ENCODE measurements around the gene RXYLT1. TPM values are rescaled to one million over a fixed set of nuclear protein-coding genes. Genes with fewer than 3 reads are reported as not detected.

Gene RXYLT1
- polyA plus RNA-seq, 1 donor (not counting 4 experiments of a cell fraction or from before 2014, with no cell fraction given), result 17.0 TPM

DNA sequence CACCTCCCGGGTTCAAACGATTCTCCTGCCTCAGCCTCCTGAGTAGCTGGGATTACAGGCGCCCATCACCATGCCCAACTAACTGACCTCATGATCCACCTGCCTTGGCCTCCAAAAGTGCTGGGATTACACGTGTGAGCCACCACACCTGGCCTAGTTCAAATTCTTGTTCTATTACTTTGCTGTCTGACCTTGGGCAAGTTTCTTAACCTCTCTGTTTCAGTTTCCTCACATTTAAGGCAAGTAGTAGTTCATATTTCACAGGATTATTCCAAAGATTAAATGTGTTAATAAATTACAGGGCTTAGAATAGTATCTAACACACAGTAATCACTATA, 10.9 kb downstream of the RXYLT1 start:
- no peak overlapping the region for H3K9ac ChIP-seq (ENCODE audit: control insufficient read depth, extremely low read depth, insufficient read depth, low read length)
- no peak overlapping the region for H3K4me3 ChIP-seq (ENCODE audit: control insufficient read depth in 2 of 3, extremely low read depth in 1 of 3, insufficient read depth in 2 of 3, low read depth in 1 of 3, low read length in 3 of 3)
- H3K4me2 ChIP-seq (ENCODE audit: control insufficient read depth, extremely low read depth, insufficient read depth, low read depth, low read length), result no peak overlapping the region
- no peaks in the 10 kb centered on the region for H4K20me1 ChIP-seq (ENCODE audit: control insufficient read depth, extremely low read depth, insufficient read depth, low read length)
- DNase-seq (ENCODE audit: low read depth, low spot score), result no peak
- dilution Hi-C loops (cut with MboI; ENCODE audit: extremely low pct_ligation_motif_present, low sequenced_read_pairs), result no loop called here
- H3K9me1 ChIP-seq (ENCODE audit: control insufficient read depth, extremely low read depth, insufficient read depth, low read length), result no peaks in the 10 kb centered on the region
- TF ChIP-seq, protein P1, sequence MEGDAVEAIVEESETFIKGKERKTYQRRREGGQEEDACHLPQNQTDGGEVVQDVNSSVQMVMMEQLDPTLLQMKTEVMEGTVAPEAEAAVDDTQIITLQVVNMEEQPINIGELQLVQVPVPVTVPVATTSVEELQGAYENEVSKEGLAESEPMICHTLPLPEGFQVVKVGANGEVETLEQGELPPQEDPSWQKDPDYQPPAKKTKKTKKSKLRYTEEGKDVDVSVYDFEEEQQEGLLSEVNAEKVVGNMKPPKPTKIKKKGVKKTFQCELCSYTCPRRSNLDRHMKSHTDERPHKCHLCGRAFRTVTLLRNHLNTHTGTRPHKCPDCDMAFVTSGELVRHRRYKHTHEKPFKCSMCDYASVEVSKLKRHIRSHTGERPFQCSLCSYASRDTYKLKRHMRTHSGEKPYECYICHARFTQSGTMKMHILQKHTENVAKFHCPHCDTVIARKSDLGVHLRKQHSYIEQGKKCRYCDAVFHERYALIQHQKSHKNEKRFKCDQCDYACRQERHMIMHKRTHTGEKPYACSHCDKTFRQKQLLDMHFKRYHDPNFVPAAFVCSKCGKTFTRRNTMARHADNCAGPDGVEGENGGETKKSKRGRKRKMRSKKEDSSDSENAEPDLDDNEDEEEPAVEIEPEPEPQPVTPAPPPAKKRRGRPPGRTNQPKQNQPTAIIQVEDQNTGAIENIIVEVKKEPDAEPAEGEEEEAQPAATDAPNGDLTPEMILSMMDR (optimal IDR thresholded peaks at IDR 0.05 in 1 of 3, IDR thresholded peaks at IDR 0.05 in 1 of 3, conservative IDR thresholded peaks at IDR 0.05 in 1 of 3; ENCODE audit: extremely low read depth in 1 of 3, insufficient read depth in 2 of 3, low read length in 3 of 3), result no peak
- no peak for TF ChIP-seq EZH2 (IDR thresholded peaks at IDR 0.05; ENCODE audit: low read length)
- FAIRE-seq, result no peak
- peaks cover 2 to 9% of the 10 kb centered on the region in 2 experiments for H3K36me3 ChIP-seq (ENCODE audit: control insufficient read depth in 2 of 2, extremely low read depth in 1 of 2, insufficient read depth in 2 of 2, low read length in 2 of 2)
- no peaks in the 10 kb centered on the region for H3K9me3 ChIP-seq (ENCODE audit: control insufficient read depth, low read depth, low read length)
- H3K4me1 ChIP-seq (ENCODE audit: control insufficient read depth, extremely low read depth, insufficient read depth, low read length), result no peaks in the 10 kb centered on the region
- no peak overlapping the region for H3K27ac ChIP-seq (ENCODE audit: control insufficient read depth, insufficient read depth, low read length)
- no peaks in the 10 kb centered on the region for H3K27me3 ChIP-seq (ENCODE audit: control insufficient read depth, extremely low read depth, insufficient read depth, low read length)
- H2AFZ ChIP-seq (ENCODE audit: control insufficient read depth, low read length), result no peak overlapping the region
- H3K79me2 ChIP-seq (ENCODE audit: control insufficient read depth, insufficient read depth, low read length), result no peaks in the 10 kb centered on the region

DNA sequence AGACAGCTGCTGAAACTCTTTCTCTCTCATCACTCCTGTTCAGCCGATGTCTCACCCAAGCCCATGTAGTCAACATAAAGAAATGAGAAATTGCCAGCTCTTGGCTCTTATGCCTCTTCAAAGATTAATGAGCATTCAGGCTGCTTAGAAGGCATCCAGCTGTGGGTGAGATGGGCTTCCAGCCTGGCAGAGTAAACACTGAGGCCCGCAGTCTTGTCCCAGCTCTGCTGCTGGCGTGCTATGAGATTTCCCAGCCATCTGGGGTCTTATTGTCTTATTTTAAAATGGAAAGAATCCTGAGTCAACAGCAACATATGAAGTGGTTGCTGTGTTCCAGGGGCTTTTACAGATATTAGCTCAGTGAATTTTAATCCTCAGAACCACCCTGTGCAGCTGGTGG, 12.6 kb downstream of the RXYLT1 start:
- Histone ChIP-seq H3K27me3 (ENCODE audit: control insufficient read depth, extremely low read depth, insufficient read depth, low read length) (no peaks in the 10 kb centered on the region), H3K79me2 (ENCODE audit: control insufficient read depth, insufficient read depth, low read length) (no peaks in the 10 kb centered on the region), H3K27ac (ENCODE audit: control insufficient read depth, insufficient read depth, low read length) (no peak overlapping the region), H2AFZ (ENCODE audit: control insufficient read depth, low read length) (no peak overlapping the region), H3K4me1 (ENCODE audit: control insufficient read depth, extremely low read depth, insufficient read depth, low read length) (no peaks in the 10 kb centered on the region), H3K4me3 (ENCODE audit: control insufficient read depth in 2 of 3, extremely low read depth in 1 of 3, insufficient read depth in 2 of 3, low read depth in 1 of 3, low read length in 3 of 3) (no peak overlapping the region), H3K4me2 (ENCODE audit: control insufficient read depth, extremely low read depth, insufficient read depth, low read depth, low read length) (no peak overlapping the region), H3K9ac (ENCODE audit: control insufficient read depth, extremely low read depth, insufficient read depth, low read length) (no peak overlapping the region), H4K20me1 (ENCODE audit: control insufficient read depth, extremely low read depth, insufficient read depth, low read length) (no peaks in the 10 kb centered on the region), H3K9me3 (ENCODE audit: control insufficient read depth, low read depth, low read length) (no peaks in the 10 kb centered on the region), H3K36me3 (ENCODE audit: control insufficient read depth in 2 of 2, extremely low read depth in 1 of 2, insufficient read depth in 2 of 2, low read length in 2 of 2) (peaks cover 2 to 9% of the 10 kb centered on the region in 2 experiments), H3K9me1 (ENCODE audit: control insufficient read depth, extremely low read depth, insufficient read depth, low read length) (no peaks in the 10 kb centered on the region)
- TF ChIP-seq EZH2 (IDR thresholded peaks at IDR 0.05; ENCODE audit: low read length), result no peak
- TF ChIP-seq, protein P1 (optimal IDR thresholded peaks at IDR 0.05 in 1 of 3, IDR thresholded peaks at IDR 0.05 in 1 of 3, conservative IDR thresholded peaks at IDR 0.05 in 1 of 3; ENCODE audit: extremely low read depth in 1 of 3, insufficient read depth in 2 of 3, low read length in 3 of 3), result no peak
- no peak for DNase-seq (ENCODE audit: low read depth, low spot score)
- no peak for FAIRE-seq
- dilution Hi-C loops (cut with MboI; ENCODE audit: extremely low pct_ligation_motif_present, low sequenced_read_pairs), result no loop called here

Data from keratinocyte (primary cell).